ENCODE results near the gene PCYT2. TPM values are rescaled to one million over a fixed set of nuclear protein-coding genes. Genes with fewer than 3 reads are reported as not detected.

The PCYT2 gene
- total and polyA plus RNA-seq, 10 of the 15 experiments (the other 5 are each of a cell fraction or from before 2014, with no cell fraction given): 0.63 to 72.0 (median 45.0) TPM

- TF ChIP-seq SRF (IDR thresholded peaks at IDR 0.05; ENCODE audit: low read depth in 2 of 2, low read length in 2 of 2): no peak
- 0 out of 2 replicates have a peak, but pooled peaks have one; percentile 34 for TF ChIP-seq DPF2 (IDR thresholded peaks at IDR 0.05)
- H2AFZ ChIP-seq (ENCODE audit: control insufficient read depth, low read depth, low read length): no peak within 1 kb of the TSS
- intact Hi-C loops (cut with micrococcal nuclease; ENCODE audit: unreplicated experiment): no loop called here
- FAIRE-seq (no peak), ATAC-seq (peak; percentile 47), DNase-seq (ENCODE audit: low read depth, low spot score) (no peak)
- POLR2A ChIA-PET: no interaction called here
- SMC1A ChIA-PET (ENCODE audit: uncharacterized antibody, unreplicated experiment): no interaction called here
- H3K9me3 ChIP-seq (replicated peaks; ENCODE audit: control insufficient read depth, insufficient read depth, low read length): no peaks in the 10 kb centered on the region
- no peaks in the 10 kb centered on the region for H4K20me1 ChIP-seq (ENCODE audit: control insufficient read depth, insufficient read depth)
- H3K4me1 ChIP-seq (ENCODE audit: control insufficient read depth, insufficient read depth, low read length): no peaks in the 10 kb centered on the region
- no peak within 1 kb of the TSS for H3K4me3 ChIP-seq
- no peak within 1 kb of the TSS for H3K27ac ChIP-seq (ENCODE audit: control insufficient read depth, insufficient read depth)
- H3K9ac ChIP-seq (ENCODE audit: control insufficient read depth, insufficient read depth, low read length): no peak within 1 kb of the TSS
- no peaks in the 10 kb centered on the region; a peak in 1 of 4 replicates for H3K27me3 ChIP-seq (replicated peaks in 1 of 2; ENCODE audit: control insufficient read depth in 2 of 2, insufficient read depth in 2 of 2, low read length in 1 of 2)
- WGBS (ENCODE audit: insufficient coverage, insufficient replicate concordance, low lambda C conversion rate, missing lambda C conversion rate): 3% methylated on average over 40 of the region's 79 CpGs
- H3K4me2 ChIP-seq (ENCODE audit: control insufficient read depth, insufficient read depth): peak within 1 kb of the TSS; percentile 25; the same call in 1 of the 2 replicates
- BruUV-seq (replicated peaks): no TSS peak
- no peaks in the 10 kb centered on the region for H3K79me2 ChIP-seq (ENCODE audit: control insufficient read depth, insufficient read depth, low read length)
- CTCF ChIA-PET: no interaction called here
- in situ Hi-C loops (cut with MboI): no loop called here
- peaks cover 1 to 11% of the 10 kb centered on the region in 2 experiments; a peak in 3 of 4 replicates for H3K36me3 ChIP-seq (ENCODE audit: control insufficient read depth in 2 of 2, insufficient read depth in 2 of 2, low read length in 1 of 2)
- RAD21 ChIA-PET (ENCODE audit: unreplicated experiment): no interaction called here
Observed at GRCh38 chr17:81902023-81902652, 9.1 kb downstream of the PCYT2 start, which contains the start of gene NPB. NPB (plus strand) TSS chr17:81902238; CDS start chr17:81902278, 40 bp downstream.

GRCh38 chr17:81901167-81902022, 9.8 kb downstream of the PCYT2 start:
- Histone ChIP-seq H3K4me1 (ENCODE audit: control insufficient read depth, insufficient read depth, low read length) (no peaks in the 10 kb centered on the region), H3K27ac (ENCODE audit: control insufficient read depth, insufficient read depth) (no peak overlapping the region), H3K36me3 (ENCODE audit: control insufficient read depth in 2 of 2, insufficient read depth in 2 of 2, low read length in 1 of 2) (peaks cover 3 to 11% of the 10 kb centered on the region in 2 experiments; a peak in 3 of 4 replicates), H3K9ac (ENCODE audit: control insufficient read depth, insufficient read depth, low read length) (no peak overlapping the region), H3K4me2 (ENCODE audit: control insufficient read depth, insufficient read depth) (no peak overlapping the region), H2AFZ (ENCODE audit: control insufficient read depth, low read depth, low read length) (no peak overlapping the region), H3K79me2 (ENCODE audit: control insufficient read depth, insufficient read depth, low read length) (no peaks in the 10 kb centered on the region), H4K20me1 (ENCODE audit: control insufficient read depth, insufficient read depth) (no peaks in the 10 kb centered on the region), H3K4me3 (no peak overlapping the region), H3K9me3 (replicated peaks; ENCODE audit: control insufficient read depth, insufficient read depth, low read length) (no peaks in the 10 kb centered on the region), H3K27me3 (replicated peaks in 1 of 2; ENCODE audit: control insufficient read depth in 2 of 2, insufficient read depth in 2 of 2, low read length in 1 of 2) (no peaks in the 10 kb centered on the region; a peak in 1 of 4 replicates)
- ChIA-PET POLR2A (no interaction called here), RAD21 (ENCODE audit: unreplicated experiment) (no interaction called here), CTCF (no interaction called here), SMC1A (ENCODE audit: uncharacterized antibody, unreplicated experiment) (no interaction called here)
- FAIRE-seq (no peak), DNase-seq (ENCODE audit: low read depth, low spot score) (no peak), ATAC-seq (peak; percentile 10; the same call in 2 of the 3 replicates)
- WGBS (ENCODE audit: insufficient coverage, insufficient replicate concordance, low lambda C conversion rate, missing lambda C conversion rate): 50% methylated on average over 21 of the region's 21 CpGs
- peak; percentile 29; the same call in 1 of the 2 replicates for TF ChIP-seq POLR2A (IDR thresholded peaks at IDR 0.05; ENCODE audit: low read depth, low read length)
- no peak for TF ChIP-seq WRNIP1 (IDR thresholded peaks at IDR 0.05; ENCODE audit: borderline replicate concordance, low read depth, low read length)
- BruUV-seq (replicated peaks): no TSS peak
- intact Hi-C loops (cut with micrococcal nuclease; ENCODE audit: unreplicated experiment) (no loop called here), in situ Hi-C loops (cut with MboI) (no loop called here)

Measured in GM12878 (cell line).